Measurements from ENCODE around the gene KPNA3. TPM values are rescaled to one million over a fixed set of nuclear protein-coding genes. Genes with fewer than 3 reads are reported as not detected.
A peak's percentile ranks its signal among the peaks of the same experiment; 100 is the strongest.

The KPNA3 gene
- polyA plus RNA-seq, 1 donor from 2014 or later: 41.7 TPM

DNA sequence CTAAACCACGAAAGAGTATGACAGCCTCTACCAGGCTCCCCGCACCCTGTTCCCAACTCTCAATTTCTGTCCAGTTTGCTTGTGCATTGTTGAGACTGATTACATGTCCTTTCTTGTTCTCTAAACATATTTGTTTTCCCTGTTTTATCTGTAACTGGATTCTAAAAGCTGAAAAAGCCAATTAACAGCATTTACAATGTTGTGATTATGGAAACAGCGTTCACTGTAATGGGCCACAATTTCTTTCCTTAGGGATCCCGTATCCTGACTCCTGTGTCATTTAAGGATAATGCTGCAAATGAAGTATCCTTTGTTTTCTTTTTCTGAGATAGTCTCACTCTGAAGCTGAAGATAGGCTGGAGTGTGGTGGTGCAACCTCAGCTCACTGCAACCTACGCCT, 121.7 kb downstream of the KPNA3 start:
- Histone ChIP-seq H3K4me2 (ENCODE audit: low read length) (no peak overlapping the region), H3K79me2 (replicated peaks; ENCODE audit: insufficient read depth, low read length) (no peaks in the 10 kb centered on the region), H4K20me1 (ENCODE audit: insufficient read depth) (no peaks in the 10 kb centered on the region), H2AFZ (ENCODE audit: low read depth, low read length) (no peak overlapping the region), H3K27me3 (ENCODE audit: insufficient read depth, low read depth, low read length) (no peaks in the 10 kb centered on the region), H3K9me3 (ENCODE audit: low read length) (no peaks in the 10 kb centered on the region), H3K9ac (ENCODE audit: low read length) (no peak overlapping the region), H3K27ac (ENCODE audit: low read length) (no peak overlapping the region), H3K4me3 (ENCODE audit: low read length) (no peak overlapping the region), H3K9me2 (ENCODE audit: insufficient read depth, low read length) (no peaks in the 10 kb centered on the region), H3K36me3 (ENCODE audit: insufficient read depth, low read length) (no peaks in the 10 kb centered on the region), H3F3A (ENCODE audit: insufficient read depth, low read length, poor library complexity, severe bottlenecking) (no peaks in the 10 kb centered on the region)
- TF ChIP-seq EP300 (conservative IDR thresholded peaks at IDR 0.05; ENCODE audit: poor library complexity, severe bottlenecking): no peak
- TF ChIP-seq, protein P1, sequence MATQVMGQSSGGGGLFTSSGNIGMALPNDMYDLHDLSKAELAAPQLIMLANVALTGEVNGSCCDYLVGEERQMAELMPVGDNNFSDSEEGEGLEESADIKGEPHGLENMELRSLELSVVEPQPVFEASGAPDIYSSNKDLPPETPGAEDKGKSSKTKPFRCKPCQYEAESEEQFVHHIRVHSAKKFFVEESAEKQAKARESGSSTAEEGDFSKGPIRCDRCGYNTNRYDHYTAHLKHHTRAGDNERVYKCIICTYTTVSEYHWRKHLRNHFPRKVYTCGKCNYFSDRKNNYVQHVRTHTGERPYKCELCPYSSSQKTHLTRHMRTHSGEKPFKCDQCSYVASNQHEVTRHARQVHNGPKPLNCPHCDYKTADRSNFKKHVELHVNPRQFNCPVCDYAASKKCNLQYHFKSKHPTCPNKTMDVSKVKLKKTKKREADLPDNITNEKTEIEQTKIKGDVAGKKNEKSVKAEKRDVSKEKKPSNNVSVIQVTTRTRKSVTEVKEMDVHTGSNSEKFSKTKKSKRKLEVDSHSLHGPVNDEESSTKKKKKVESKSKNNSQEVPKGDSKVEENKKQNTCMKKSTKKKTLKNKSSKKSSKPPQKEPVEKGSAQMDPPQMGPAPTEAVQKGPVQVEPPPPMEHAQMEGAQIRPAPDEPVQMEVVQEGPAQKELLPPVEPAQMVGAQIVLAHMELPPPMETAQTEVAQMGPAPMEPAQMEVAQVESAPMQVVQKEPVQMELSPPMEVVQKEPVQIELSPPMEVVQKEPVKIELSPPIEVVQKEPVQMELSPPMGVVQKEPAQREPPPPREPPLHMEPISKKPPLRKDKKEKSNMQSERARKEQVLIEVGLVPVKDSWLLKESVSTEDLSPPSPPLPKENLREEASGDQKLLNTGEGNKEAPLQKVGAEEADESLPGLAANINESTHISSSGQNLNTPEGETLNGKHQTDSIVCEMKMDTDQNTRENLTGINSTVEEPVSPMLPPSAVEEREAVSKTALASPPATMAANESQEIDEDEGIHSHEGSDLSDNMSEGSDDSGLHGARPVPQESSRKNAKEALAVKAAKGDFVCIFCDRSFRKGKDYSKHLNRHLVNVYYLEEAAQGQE (IDR thresholded peaks at IDR 0.05; ENCODE audit: borderline replicate concordance): no peak
- TF ChIP-seq EZH2 (IDR thresholded peaks at IDR 0.05; ENCODE audit: borderline replicate concordance, insufficient read depth, low read length, poor library complexity, severe bottlenecking): no peak
- no peak for TF ChIP-seq RAD21 (conservative IDR thresholded peaks at IDR 0.05)
- no peak for TF ChIP-seq SMC3 (conservative IDR thresholded peaks at IDR 0.05; ENCODE audit: poor library complexity)
- TF ChIP-seq MXI1 (conservative IDR thresholded peaks at IDR 0.05; ENCODE audit: poor library complexity, severe bottlenecking): no peak
- TF ChIP-seq POLR2AphosphoS5 (IDR thresholded peaks at IDR 0.05): no peak
- TF ChIP-seq, protein P2, sequence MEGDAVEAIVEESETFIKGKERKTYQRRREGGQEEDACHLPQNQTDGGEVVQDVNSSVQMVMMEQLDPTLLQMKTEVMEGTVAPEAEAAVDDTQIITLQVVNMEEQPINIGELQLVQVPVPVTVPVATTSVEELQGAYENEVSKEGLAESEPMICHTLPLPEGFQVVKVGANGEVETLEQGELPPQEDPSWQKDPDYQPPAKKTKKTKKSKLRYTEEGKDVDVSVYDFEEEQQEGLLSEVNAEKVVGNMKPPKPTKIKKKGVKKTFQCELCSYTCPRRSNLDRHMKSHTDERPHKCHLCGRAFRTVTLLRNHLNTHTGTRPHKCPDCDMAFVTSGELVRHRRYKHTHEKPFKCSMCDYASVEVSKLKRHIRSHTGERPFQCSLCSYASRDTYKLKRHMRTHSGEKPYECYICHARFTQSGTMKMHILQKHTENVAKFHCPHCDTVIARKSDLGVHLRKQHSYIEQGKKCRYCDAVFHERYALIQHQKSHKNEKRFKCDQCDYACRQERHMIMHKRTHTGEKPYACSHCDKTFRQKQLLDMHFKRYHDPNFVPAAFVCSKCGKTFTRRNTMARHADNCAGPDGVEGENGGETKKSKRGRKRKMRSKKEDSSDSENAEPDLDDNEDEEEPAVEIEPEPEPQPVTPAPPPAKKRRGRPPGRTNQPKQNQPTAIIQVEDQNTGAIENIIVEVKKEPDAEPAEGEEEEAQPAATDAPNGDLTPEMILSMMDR (IDR thresholded peaks at IDR 0.05; ENCODE audit: poor library complexity, severe bottlenecking): no peak
- no peak for TF ChIP-seq TAF1 (IDR thresholded peaks at IDR 0.05; ENCODE audit: low read depth)

DNA sequence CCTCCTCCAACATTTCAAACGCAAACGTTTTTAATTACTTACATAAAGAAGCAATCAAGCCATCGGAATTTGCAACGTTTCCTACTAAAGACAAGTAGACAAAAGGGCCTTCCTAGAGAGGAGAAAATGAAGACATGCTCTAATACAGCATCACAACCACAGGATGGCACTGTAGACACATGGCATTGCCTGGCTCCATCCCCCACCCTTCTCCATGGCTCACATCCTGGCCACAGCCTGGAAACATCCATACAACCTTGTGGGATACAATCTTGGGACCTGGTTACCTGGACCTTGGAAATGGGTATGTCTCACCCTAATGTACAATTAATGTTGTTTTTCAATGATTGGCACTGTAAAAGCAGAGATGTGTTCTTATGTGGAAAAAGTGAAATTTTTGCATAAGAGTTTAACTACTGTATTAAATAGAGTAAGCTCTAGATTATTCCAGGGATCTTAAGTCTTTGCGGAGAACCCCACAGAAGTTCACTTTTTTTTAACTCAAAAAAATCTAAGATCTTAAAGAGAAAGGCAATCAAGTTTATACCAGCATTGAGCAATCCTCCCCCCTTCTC, 122.7 kb downstream of the KPNA3 start:
- Histone ChIP-seq H3K9ac (ENCODE audit: low read length) (no peak overlapping the region), H3K4me2 (ENCODE audit: low read length) (no peak overlapping the region), H3K27ac (ENCODE audit: low read length) (no peak overlapping the region), H3K4me3 (ENCODE audit: low read length) (no peak overlapping the region), H2AFZ (ENCODE audit: low read depth, low read length) (peak overlapping the region; percentile 32), H4K20me1 (ENCODE audit: insufficient read depth) (no peaks in the 10 kb centered on the region), H3K9me3 (ENCODE audit: low read length) (no peaks in the 10 kb centered on the region), H3K36me3 (ENCODE audit: insufficient read depth, low read length) (no peaks in the 10 kb centered on the region), H3K9me2 (ENCODE audit: insufficient read depth, low read length) (no peaks in the 10 kb centered on the region), H3K79me2 (replicated peaks; ENCODE audit: insufficient read depth, low read length) (no peaks in the 10 kb centered on the region), H3F3A (ENCODE audit: insufficient read depth, low read length, poor library complexity, severe bottlenecking) (no peaks in the 10 kb centered on the region), H3K27me3 (ENCODE audit: insufficient read depth, low read depth, low read length) (no peaks in the 10 kb centered on the region)
- TF ChIP-seq POLR2AphosphoS5 (IDR thresholded peaks at IDR 0.05) (no peak), SMC3 (conservative IDR thresholded peaks at IDR 0.05; ENCODE audit: poor library complexity) (peak; percentile 94), EP300 (conservative IDR thresholded peaks at IDR 0.05; ENCODE audit: poor library complexity, severe bottlenecking) (no peak), RAD21 (conservative IDR thresholded peaks at IDR 0.05) (peak; percentile 95)
- TF ChIP-seq, protein P1 (IDR thresholded peaks at IDR 0.05; ENCODE audit: borderline replicate concordance): no peak
- TF ChIP-seq, protein P2 (IDR thresholded peaks at IDR 0.05; ENCODE audit: poor library complexity, severe bottlenecking): peak; percentile 93
